Heart left ventricle (tissue), 16 donors: ENCODE data around the gene CHIT1. TPM values are rescaled to one million over a fixed set of nuclear protein-coding genes. Genes with fewer than 3 reads are reported as not detected.

ENCODE experiments used
- ATAC-seq, 4 donors: fragments of 200-7000 bp; cut with Tn5 transposase; one replicate each; pipeline ENCODE4 v1.9.1; 2020 to 2022; ENCODE audit warnings: moderate library complexity in 4 of 4, mild to moderate bottlenecking in 3 of 4, moderate number of reproducible peaks in 1 of 4
- DNase-seq, 5 donors: peaks; one replicate each; pipeline ENCODE4 v3.0.0-alpha.2; 2020
- H3K27ac ChIP-seq, 12 donors: fragments of 200-600 bp; sonication (generic) in 4 of 12; one replicate each; pipeline versions ENCODE4 v1.5.0 to v1.8.0; 2016 to 2022; ENCODE audit warnings: mild to moderate bottlenecking in 2 of 12
- H3K27me3 ChIP-seq, 9 donors: fragments of 200-600 bp; sonication (generic) in 2 of 9; one replicate each; pipeline versions ENCODE4 v1.5.1 to v1.8.0; 2016 to 2022; ENCODE audit warnings: mild to moderate bottlenecking in 3 of 9
- H3K36me3 ChIP-seq, 9 donors: fragments of 200-600 bp; sonication (generic) in 2 of 9; one replicate each; pipeline versions ENCODE4 v1.5.0 to v1.8.0; 2018 to 2022; ENCODE audit warnings: mild to moderate bottlenecking in 2 of 9
- H3K4me1 ChIP-seq, 12 donors: fragments of 200-600 bp; sonication (generic) in 4 of 12; one replicate each; pipeline versions ENCODE4 v1.5.0 to v1.8.0; 2016 to 2022; ENCODE audit warnings: mild to moderate bottlenecking in 3 of 12
- H3K4me3 ChIP-seq, 12 donors: fragments of 200-600 bp; sonication (generic) in 4 of 12; one replicate each; pipeline versions ENCODE4 v1.5.0 to v1.8.0; 2017 to 2022; ENCODE audit warnings: mild to moderate bottlenecking in 9 of 12, moderate library complexity in 4 of 12
- H3K9me3 ChIP-seq, 12 donors: fragments of 200-600 bp; sonication (generic) in 4 of 12; one replicate each; pipeline versions ENCODE4 v1.5.0 to v1.8.0; 2016 to 2022; ENCODE audit warnings: mild to moderate bottlenecking in 1 of 12
- POLR2A ChIP-seq, 2 donors: fragments of 450-650 bp; IDR thresholded peaks; one replicate each; pipeline ENCODE4 v1.6.1; 2017; ENCODE audit warnings: antibody characterized with exemption in 2 of 2, mild to moderate bottlenecking in 2 of 2, moderate library complexity in 2 of 2
- whole genome bisulfite sequencing, 4 donors: extraction: QIAGEN DNeasy Blood & Tissue Kit in 2 of 4; methylation state at CpG; one replicate each; pipeline versions ENCODE4 v1.1.5 to v1.1.7; 2013 to 2018; 5-methylcytosine and 5-hydroxymethylcytosine counted together
- intact Hi-C, 10 donors: fragments of 100-400 bp; cut with DNase I; formaldehyde crosslinking; loops; one replicate each; pipeline versions ENCODE4 v1.11.1 to v1.14.2; 2022
- long read RNA-seq, 3 donors: library from polyadenylated mRNA; unstranded; transcript quantifications; one replicate each; pipeline ENCODE4 v2.0.0, GENCODE V29; 2020 to 2021
- polyA plus RNA-seq, 2 donors: library from polyadenylated mRNA; stranded (reverse); fragments of 200-250 nt; gene quantifications; one replicate each; pipeline ENCODE4 v1.2.3, GENCODE V29; 2013
- total RNA-seq, 9 donors: library from RNA; depleted of rRNA in 2 of 9; stranded (reverse); fragments of >200 nt in 2 of 9; fragmentation: NEBNext Ultra II Directional in 3 of 9; extraction: Animal tissue kit (Norgen Biotek cat#: 25700) in 3 of 9; gene quantifications; one replicate each; pipeline versions ENCODE4 v1.1.0 to v1.2.4, GENCODE V29; 2016 to 2023
- TF ChIP-seq, protein P1 (sequence below), 12 donors: fragments of 200-600 bp; sonication (generic) in 4 of 12; IDR thresholded peaks; one replicate each; pipeline versions ENCODE4 v1.5.0 to v1.8.0; 2018 to 2022; ENCODE audit warnings: antibody characterized with exemption in 12 of 12, mild to moderate bottlenecking in 5 of 12
- donor health status: ischemic (EF 13 %, LVEDD 7.1; RV severe dilation, severe dysfunction).
- donor health status: healthy with polysubstance abuse.
- donor health status: DM: no; HTN: yes; CAD: no.
- donor health status: DM: no; HTN: no; CAD: no.
- donor health status: ischemic (EF 25% LVEDD 6.9; RV normal size, moderate dysfunction).
- donor health status: ischemic (EF 25% LVEDD 5.7; RV mildly dilated, moderate dysfunction).
- donor health status: healthy.
- donor health status: DM: yes; HTN: yes; CAD: no.
- donor health status: ischemic (EF 35%, LVEDD 5.7; RV mildly dilated, moderate dysfunction).
- donor health status: nonischemic (EF 11% LVEDD 7.7; RV severe dilation, severe dysfunction).
- donor health status: DM: yes; HTN: yes; CAD: no.
- donor health status: PGD.
- donor health status: ischemic (EF 29% LVEDD 5.4; RV normal size, mild dysfunction).
- donor health status: nonischemic (EF 23%, LVEDD 6.1; RV moderate dilation, normal function).

CHIT1 gene
- total RNA-seq (1 to 10 TPM in 1 of 9 donors, under 1 TPM in 4, not detected in 4; 0.05 to 1.7 (median 0.22) TPM), polyA plus RNA-seq (not detected)
- long read RNA-seq, donor 1, result 0 reads
- long read RNA-seq, donor 2, result 0 reads
- long read RNA-seq, donor 3, result 0 reads

DNA sequence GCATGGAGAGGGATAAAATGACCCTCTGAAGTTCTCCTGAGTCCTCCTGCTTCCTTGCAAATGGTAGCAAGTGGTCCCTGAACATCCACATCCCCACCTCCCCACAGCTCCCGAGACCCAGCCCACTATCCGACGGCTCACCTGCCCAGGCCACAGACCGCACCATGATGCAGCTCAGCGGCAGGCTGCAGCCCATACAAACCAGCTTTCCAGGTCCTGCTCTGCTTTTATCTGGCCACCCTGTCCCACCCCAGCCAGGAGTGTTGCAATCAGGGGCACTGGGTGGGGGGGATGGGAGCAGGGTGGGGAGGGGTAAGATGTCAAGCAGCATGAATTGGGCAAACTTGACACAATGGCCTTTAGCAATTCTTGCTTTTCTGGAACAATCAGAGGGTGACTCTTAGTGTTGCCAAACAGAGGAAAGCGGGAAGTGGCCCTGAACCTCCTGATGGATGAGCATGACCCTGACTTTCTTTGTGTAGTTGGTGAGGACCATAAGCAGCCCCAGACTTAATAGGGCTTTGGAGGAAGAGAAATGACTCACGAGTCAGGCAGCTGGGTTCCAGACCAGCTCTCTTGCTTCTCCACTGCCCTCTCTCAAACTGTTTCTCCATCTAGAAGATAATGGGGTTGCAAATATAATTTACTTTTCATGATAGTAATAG is at the start of gene CHIT1:
TSS of gene CHIT1 (minus strand) at position 203 of the 665 bp plus-strand sequence. CDS start at position 166, 37 bp downstream.
- 82 to 93% (median 84%) methylated on average over 2 to 7 of the region's 7 CpGs for WGBS, 4 donors
- H3K27me3 ChIP-seq, result peaks cover 0 to 14% (median 0%) of the 10 kb centered on the region in 9 donors
- H3K36me3 ChIP-seq, result no peaks in the 10 kb centered on the region
- intact Hi-C loops, result no loop called here
- H3K27ac ChIP-seq, result no peak within 1 kb of the TSS
- DNase-seq, result no peak
- H3K9me3 ChIP-seq, result peaks cover 0 to 7% (median under 1%) of the 10 kb centered on the region in 12 donors
- H3K4me3 ChIP-seq, result no peak within 1 kb of the TSS
- no peaks in the 10 kb centered on the region for H3K4me1 ChIP-seq
- TF ChIP-seq, protein P1, sequence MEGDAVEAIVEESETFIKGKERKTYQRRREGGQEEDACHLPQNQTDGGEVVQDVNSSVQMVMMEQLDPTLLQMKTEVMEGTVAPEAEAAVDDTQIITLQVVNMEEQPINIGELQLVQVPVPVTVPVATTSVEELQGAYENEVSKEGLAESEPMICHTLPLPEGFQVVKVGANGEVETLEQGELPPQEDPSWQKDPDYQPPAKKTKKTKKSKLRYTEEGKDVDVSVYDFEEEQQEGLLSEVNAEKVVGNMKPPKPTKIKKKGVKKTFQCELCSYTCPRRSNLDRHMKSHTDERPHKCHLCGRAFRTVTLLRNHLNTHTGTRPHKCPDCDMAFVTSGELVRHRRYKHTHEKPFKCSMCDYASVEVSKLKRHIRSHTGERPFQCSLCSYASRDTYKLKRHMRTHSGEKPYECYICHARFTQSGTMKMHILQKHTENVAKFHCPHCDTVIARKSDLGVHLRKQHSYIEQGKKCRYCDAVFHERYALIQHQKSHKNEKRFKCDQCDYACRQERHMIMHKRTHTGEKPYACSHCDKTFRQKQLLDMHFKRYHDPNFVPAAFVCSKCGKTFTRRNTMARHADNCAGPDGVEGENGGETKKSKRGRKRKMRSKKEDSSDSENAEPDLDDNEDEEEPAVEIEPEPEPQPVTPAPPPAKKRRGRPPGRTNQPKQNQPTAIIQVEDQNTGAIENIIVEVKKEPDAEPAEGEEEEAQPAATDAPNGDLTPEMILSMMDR (IDR thresholded peaks at IDR 0.05), result no peak
- no peak for TF ChIP-seq POLR2A (IDR thresholded peaks at IDR 0.05)
- no peak for ATAC-seq

DNA sequence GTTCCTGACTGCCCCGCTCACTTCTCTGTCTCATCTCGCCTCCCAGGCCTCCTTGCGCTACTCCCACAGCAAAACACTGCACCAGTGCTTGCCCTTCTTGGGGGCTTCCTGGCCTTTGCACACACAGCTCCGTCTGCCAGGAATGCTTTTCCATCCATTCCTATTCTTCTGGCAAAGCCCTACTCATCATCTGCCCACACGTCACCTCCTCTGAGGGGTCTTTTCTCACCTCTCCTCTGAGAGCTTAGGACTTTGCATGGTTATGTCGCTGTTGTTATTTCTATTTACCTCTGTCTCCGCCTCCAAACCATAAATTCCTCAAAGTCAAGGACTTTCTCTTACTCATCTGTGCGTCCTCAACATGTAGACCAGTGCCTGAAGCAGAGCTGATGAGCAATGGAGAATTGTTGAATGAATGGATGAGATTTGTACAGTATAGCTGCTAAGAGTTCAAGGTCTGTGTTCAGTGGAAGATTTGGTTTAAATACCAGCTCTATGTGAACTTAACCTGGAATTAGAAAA is 49.5 kb upstream of the CHIT1 start:
- TF ChIP-seq, protein P1 (IDR thresholded peaks at IDR 0.05), result no peak
- no peak for TF ChIP-seq POLR2A (IDR thresholded peaks at IDR 0.05)
- 13 to 31% (median 22%) methylated on average over 8 of the region's 8 CpGs for WGBS, 4 donors
- H3K27me3 ChIP-seq, result no peaks in the 10 kb centered on the region
- intact Hi-C loops, result loop anchor here in 5 of 10 donors (1.0 to 10.0 kb wide), 5 partner anchors 26 to 426 kb away; partner anchors contain the start of gene BTG2 (in 2 of the 5)
- ATAC-seq, result no peak
- peaks cover 13 to 90% (median 68%) of the 10 kb centered on the region in 12 donors for H3K4me1 ChIP-seq
- H3K27ac ChIP-seq, result peak overlapping the region; percentile 87 to 98 (median 93)
- peak overlapping the region in 9 of 12 donors; percentile 0 to 26 (median 12) for H3K4me3 ChIP-seq
- DNase-seq, result no peak
- no peaks in the 10 kb centered on the region for H3K9me3 ChIP-seq
- H3K36me3 ChIP-seq, result no peaks in the 10 kb centered on the region

DNA sequence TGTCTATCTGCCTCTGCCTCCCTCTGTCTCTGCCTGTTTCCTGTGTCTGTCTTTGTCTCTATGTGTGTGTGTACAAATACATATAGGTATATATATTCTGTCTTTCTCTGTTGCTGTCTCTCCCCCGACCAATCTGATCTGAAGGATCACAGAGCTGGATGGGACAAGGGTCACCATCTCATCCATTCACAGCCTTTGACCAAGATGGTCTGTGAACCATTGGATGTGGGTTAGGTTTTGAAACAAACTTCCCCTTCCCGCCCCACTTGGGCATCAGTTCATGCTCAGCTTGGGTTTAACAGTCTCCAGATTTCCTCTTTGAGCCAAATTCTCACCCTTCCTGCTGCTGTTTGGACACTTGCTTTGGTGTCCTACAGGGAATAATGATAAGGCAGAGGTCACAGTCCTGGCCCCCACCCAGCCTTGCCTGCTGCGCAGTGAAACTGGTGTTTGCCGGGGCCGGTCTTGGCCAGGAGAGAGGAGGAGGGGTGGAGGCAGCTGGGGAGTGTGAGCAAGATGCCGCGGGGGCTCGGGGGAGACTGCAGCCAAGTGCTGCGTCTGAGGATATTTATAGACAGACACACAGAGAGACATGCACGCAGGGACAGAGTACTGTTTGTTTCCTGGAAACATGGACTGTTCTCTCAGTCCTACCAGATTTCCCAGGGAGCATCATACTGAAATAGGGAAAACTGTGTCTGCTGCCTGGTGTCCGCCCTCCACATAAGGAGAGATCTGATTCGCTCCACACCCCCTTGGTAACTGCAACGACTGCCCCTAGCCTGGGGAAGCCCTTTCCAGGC is 48.8 kb upstream of the CHIT1 start:
- TF ChIP-seq, protein P1 (IDR thresholded peaks at IDR 0.05), result no peak
- peak in 1 of 2 donors; percentile 65 for TF ChIP-seq POLR2A (IDR thresholded peaks at IDR 0.05)
- WGBS, 4 donors, result 4 to 7% (median 5%) methylated on average over 13 of the region's 13 CpGs
- Histone ChIP-seq H3K27me3 (no peaks in the 10 kb centered on the region), H3K9me3 (no peaks in the 10 kb centered on the region), H3K4me3 (peak overlapping the region in 8 of 12 donors; percentile 0 to 26 (median 12)), H3K4me1 (peaks cover 13 to 95% (median 75%) of the 10 kb centered on the region in 12 donors), H3K36me3 (no peaks in the 10 kb centered on the region), H3K27ac (peak overlapping the region; percentile 87 to 98 (median 93))
- ATAC-seq (peak; percentile 84 to 94 (median 88)), DNase-seq (peak; percentile 95 to 99 (median 96))
- intact Hi-C loops, result loop anchor here in 5 of 10 donors (1.0 to 10.0 kb wide), 5 partner anchors 27 to 427 kb away; partner anchors contain the start of gene BTG2 (in 2 of the 5)
